A673 (cell line): ENCODE data around the gene RNF123.

Source experiments
- CTCF ChIP-seq: fragments of 300-800, 200-600 bp; sonication (generic); conservative IDR thresholded peaks from 2 replicates; pipeline ENCODE4 v1.5.1; 2017; ENCODE audit warnings: low read depth, mild to moderate bottlenecking, antibody characterized with exemption, low read length, moderate library complexity, mixed read lengths
- EZH2 ChIP-seq: fragments of 200-600 bp; sonication (generic); IDR thresholded peaks from 2 replicates; pipeline ENCODE4 v1.6.1; 2017; ENCODE audit warnings: borderline replicate concordance, low read depth, mild to moderate bottlenecking, mixed read lengths, antibody characterized with exemption, low read length; ENCODE audit not compliant: poor library complexity, severe bottlenecking

GRCh38 chr3:49652218-49652902 is 37.0 kb upstream of the RNF123 start:
- TF ChIP-seq CTCF (no peak), EZH2 (no peak)
